K562 (cell line): ENCODE measurements around the gene FUNDC2. TPM values are rescaled to one million over a fixed set of nuclear protein-coding genes. Genes with fewer than 3 reads are reported as not detected.

ENCODE experiments used
- DMBX1 ChIP-seq: fragments of 250-450 bp; sonication (Bioruptor Pico); IDR thresholded peaks from 2 replicates; pipeline ENCODE4 v1.8.0; 2022; ENCODE audit warnings: inconsistent platforms, mild to moderate bottlenecking, moderate library complexity, borderline replicate concordance
- ELF4 ChIP-seq: fragments of 450-650 bp; formaldehyde crosslinking; IDR thresholded peaks from 2 replicates; pipeline ENCODE4 v1.4.0; 2022; ENCODE audit warnings: missing genetic modification characterization
- FOXK2 ChIP-seq, 2 experiments: fragments of 450-650 bp; IDR thresholded peaks in 1 of 2; conservative IDR thresholded peaks in 1 of 2; 2 replicates each; pipeline ENCODE4 v1.6.1; 2016; ENCODE audit warnings: low read depth in 2 of 2, mild to moderate bottlenecking in 1 of 2
- FUS ChIP-seq: fragments of 200-400 bp; formaldehyde crosslinking; optimal IDR thresholded peaks from 2 replicates; pipeline ENCODE3; 2017; ENCODE audit warnings: low read depth, low read length
- ILF3 ChIP-seq: fragments of 450-650 bp; IDR thresholded peaks from 2 replicates; pipeline ENCODE4 v1.6.1; 2018; ENCODE audit warnings: antibody characterized with exemption, mild to moderate bottlenecking, moderate library complexity, borderline replicate concordance
- PHB2 ChIP-seq: fragments of 450-650 bp; IDR thresholded peaks from 2 replicates; pipeline ENCODE4 v1.6.1; 2017; ENCODE audit warnings: low read depth
- RBM14 ChIP-seq: fragments of 200-400 bp; formaldehyde crosslinking; IDR thresholded peaks from 2 replicates; pipeline ENCODE4 v1.6.1; 2018; ENCODE audit warnings: low read depth, mild to moderate bottlenecking, low read length, moderate library complexity, borderline replicate concordance; ENCODE audit not compliant: insufficient read depth
- RFX7 ChIP-seq: fragments of 250-450 bp; sonication (Bioruptor Pico); IDR thresholded peaks from 2 replicates; pipeline ENCODE4 v1.5.1; 2021; ENCODE audit warnings: mild to moderate bottlenecking
- SMAD4 ChIP-seq: fragments of 250-450 bp; sonication (Bioruptor Pico); conservative IDR thresholded peaks from 2 replicates; pipeline ENCODE4 v1.8.0; 2021; ENCODE audit warnings: inconsistent platforms, mild to moderate bottlenecking, moderate library complexity
- TBP ChIP-seq: optimal IDR thresholded peaks from 2 replicates; pipeline ENCODE3; 2011; ENCODE audit warnings: low read depth, low read length, improper control_type of control experiment
- TGIF2 ChIP-seq: sonication (generic); formaldehyde crosslinking; IDR thresholded peaks from 2 replicates; pipeline ENCODE4 v1.8.1; 2022; ENCODE audit warnings: mild to moderate bottlenecking, missing genetic modification reagents, moderate library complexity
- YY1 ChIP-seq, 3 experiments: IDR thresholded peaks; 2 replicates each; pipeline ENCODE4 v1.6.1; 2011; ENCODE audit warnings: low read length in 2 of 3, mild to moderate bottlenecking in 2 of 3, moderate library complexity in 2 of 3, borderline replicate concordance in 1 of 3, control low read depth in 1 of 3, low read depth in 1 of 3; ENCODE audit not compliant: insufficient read depth in 3 of 3, insufficient replicate concordance in 2 of 3, control insufficient read depth in 1 of 3, insufficient read length in 1 of 3; ENCODE audit errors: extremely low read depth in 1 of 3
- ZNF644 ChIP-seq: fragments of 200-800 bp; sonication (Bioruptor generic); IDR thresholded peaks from 2 replicates; pipeline ENCODE4 v1.6.1; 2016; ENCODE audit warnings: low read depth, missing genetic modification characterization, missing compliant biosample characterization
- polyA plus RNA-seq, 8 experiments: library from polyadenylated mRNA; depleted of rRNA in 4 of 8; stranded (reverse) in 5 of 8; unstranded in 3 of 8; fragments of >200 nt; fragmentation: Nextera tagmentation in 2 of 8; fragmentation: Illumina TruSeq in 1 of 8; extraction: Ambion mirVana in 2 of 8; extraction: Trizol in 1 of 8; gene quantifications; 2 replicates each; pipeline versions ENCODE4 v1.2.1 to v1.2.3, GENCODE V29; 2011 to 2014; ENCODE audit warnings: inconsistent platforms in 1 of 8, missing spikeins in 1 of 8
- total RNA-seq, 7 experiments: library from RNA; depleted of rRNA in 6 of 7; stranded (reverse); fragments of >200 nt in 6 of 7; fragmentation: Illumina TruSeq in 2 of 7; extraction: Trizol in 2 of 7; gene quantifications; 2 replicates each; pipeline versions ENCODE4 v1.2.1 to v1.2.3, GENCODE V29; 2011 to 2021; ENCODE audit warnings: low replicate concordance in 1 of 7
- TF ChIP-seq, protein P1 (sequence below): sonication (generic); formaldehyde crosslinking; IDR thresholded peaks from 2 replicates; pipeline ENCODE4 v1.8.1; 2023; ENCODE audit warnings: missing genetic modification reagents, mild to moderate bottlenecking, borderline replicate concordance
- TF ChIP-seq, protein P2 (sequence below): fragments of 450-650 bp; IDR thresholded peaks from 2 replicates; pipeline ENCODE4 v1.7.0; 2016; ENCODE audit warnings: borderline replicate concordance
- TF ChIP-seq, protein P3 (sequence below): fragments of 250-450 bp; sonication (Bioruptor Pico); IDR thresholded peaks from 2 replicates; pipeline ENCODE4 v1.8.0; 2021; ENCODE audit warnings: mild to moderate bottlenecking, moderate library complexity
- TF ChIP-seq, protein P4 (sequence below): fragments of 450-650 bp; IDR thresholded peaks from 2 replicates; pipeline ENCODE4 v1.6.1; 2016

FUNDC2 gene
- total and polyA plus RNA-seq, 9 of the 15 experiments (the other 6 are each of a cell fraction or from before 2014, with no cell fraction given) = 50.6 to 235 (median 123) TPM

DNA sequence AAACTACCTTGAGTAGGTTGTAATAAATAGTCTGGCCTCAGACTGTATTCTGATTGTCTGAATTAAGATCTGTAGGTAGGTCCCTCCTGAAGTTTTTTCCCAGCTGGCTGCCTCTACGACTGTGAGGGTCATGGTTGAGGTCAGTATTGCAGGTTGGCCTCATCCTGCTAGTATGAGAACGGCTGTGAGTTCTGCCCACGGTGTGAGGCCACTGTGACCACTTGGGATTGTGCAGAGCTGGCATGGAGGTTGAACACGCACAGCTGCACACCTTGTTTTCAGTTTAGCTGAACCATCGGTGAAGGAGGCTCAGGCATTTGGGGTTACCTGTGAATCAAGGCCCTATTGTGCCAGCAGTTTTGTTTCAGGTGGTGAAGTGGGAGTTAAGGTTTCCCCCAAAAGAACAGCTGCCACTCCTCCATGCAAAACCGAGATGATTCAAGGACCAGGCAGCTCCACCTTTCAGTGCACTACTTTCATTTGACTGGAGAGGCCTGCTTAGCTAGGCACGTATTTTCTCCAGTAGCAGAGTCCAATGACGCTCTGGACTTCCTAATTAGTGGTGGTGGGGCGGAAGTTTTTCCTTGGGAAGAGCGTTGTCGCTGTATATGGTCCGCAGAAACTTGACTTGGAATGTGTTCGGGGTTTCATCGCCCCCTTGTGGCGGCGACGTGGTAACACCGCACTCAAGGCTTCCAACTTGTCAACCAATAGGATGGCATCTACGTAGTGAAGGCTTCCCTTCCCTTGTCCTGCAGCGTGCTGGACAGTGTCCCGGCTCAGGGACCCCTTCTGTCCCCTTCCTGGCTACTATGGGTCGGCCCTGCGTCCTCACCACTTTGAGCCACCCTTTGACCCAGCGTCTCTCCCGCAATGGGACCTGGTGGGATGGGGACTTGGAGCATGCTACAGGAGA, 30.5 kb downstream of the FUNDC2 start (continued):
- TF ChIP-seq, protein P1, sequence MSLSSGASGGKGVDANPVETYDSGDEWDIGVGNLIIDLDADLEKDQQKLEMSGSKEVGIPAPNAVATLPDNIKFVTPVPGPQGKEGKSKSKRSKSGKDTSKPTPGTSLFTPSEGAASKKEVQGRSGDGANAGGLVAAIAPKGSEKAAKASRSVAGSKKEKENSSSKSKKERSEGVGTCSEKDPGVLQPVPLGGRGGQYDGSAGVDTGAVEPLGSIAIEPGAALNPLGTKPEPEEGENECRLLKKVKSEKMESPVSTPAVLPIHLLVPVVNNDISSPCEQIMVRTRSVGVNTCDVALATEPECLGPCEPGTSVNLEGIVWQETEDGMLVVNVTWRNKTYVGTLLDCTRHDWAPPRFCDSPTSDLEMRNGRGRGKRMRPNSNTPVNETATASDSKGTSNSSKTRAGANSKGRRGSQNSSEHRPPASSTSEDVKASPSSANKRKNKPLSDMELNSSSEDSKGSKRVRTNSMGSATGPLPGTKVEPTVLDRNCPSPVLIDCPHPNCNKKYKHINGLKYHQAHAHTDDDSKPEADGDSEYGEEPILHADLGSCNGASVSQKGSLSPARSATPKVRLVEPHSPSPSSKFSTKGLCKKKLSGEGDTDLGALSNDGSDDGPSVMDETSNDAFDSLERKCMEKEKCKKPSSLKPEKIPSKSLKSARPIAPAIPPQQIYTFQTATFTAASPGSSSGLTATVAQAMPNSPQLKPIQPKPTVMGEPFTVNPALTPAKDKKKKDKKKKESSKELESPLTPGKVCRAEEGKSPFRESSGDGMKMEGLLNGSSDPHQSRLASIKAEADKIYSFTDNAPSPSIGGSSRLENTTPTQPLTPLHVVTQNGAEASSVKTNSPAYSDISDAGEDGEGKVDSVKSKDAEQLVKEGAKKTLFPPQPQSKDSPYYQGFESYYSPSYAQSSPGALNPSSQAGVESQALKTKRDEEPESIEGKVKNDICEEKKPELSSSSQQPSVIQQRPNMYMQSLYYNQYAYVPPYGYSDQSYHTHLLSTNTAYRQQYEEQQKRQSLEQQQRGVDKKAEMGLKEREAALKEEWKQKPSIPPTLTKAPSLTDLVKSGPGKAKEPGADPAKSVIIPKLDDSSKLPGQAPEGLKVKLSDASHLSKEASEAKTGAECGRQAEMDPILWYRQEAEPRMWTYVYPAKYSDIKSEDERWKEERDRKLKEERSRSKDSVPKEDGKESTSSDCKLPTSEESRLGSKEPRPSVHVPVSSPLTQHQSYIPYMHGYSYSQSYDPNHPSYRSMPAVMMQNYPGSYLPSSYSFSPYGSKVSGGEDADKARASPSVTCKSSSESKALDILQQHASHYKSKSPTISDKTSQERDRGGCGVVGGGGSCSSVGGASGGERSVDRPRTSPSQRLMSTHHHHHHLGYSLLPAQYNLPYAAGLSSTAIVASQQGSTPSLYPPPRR (CRISPR knock-in tag) = no peak
- TF ChIP-seq, protein P2, sequence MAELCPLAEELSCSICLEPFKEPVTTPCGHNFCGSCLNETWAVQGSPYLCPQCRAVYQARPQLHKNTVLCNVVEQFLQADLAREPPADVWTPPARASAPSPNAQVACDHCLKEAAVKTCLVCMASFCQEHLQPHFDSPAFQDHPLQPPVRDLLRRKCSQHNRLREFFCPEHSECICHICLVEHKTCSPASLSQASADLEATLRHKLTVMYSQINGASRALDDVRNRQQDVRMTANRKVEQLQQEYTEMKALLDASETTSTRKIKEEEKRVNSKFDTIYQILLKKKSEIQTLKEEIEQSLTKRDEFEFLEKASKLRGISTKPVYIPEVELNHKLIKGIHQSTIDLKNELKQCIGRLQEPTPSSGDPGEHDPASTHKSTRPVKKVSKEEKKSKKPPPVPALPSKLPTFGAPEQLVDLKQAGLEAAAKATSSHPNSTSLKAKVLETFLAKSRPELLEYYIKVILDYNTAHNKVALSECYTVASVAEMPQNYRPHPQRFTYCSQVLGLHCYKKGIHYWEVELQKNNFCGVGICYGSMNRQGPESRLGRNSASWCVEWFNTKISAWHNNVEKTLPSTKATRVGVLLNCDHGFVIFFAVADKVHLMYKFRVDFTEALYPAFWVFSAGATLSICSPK = no peak
- TF ChIP-seq RBM14 (no peak), DMBX1 (CRISPR knock-in tag) (no peak), FOXK2 (conservative IDR thresholded peaks at IDR 0.05 in 1 of 2, IDR thresholded peaks at IDR 0.05 in 1 of 2; ENCODE audit: low read depth in 2 of 2) (0 out of 4 replicates have a peak, but pooled peaks of 1 of the 2 experiments have one; percentile 14), FUS (no peak), ELF4 (no peak), SMAD4 (CRISPR knock-in tag) (no peak), ILF3 (no peak), PHB2 (no peak), TBP (no peak), TGIF2 (CRISPR knock-in tag) (no peak), YY1 (IDR thresholded peaks at IDR 0.05; ENCODE audit: borderline replicate concordance in 1 of 3, control insufficient read depth in 1 of 3, extremely low read depth in 1 of 3, insufficient read depth in 3 of 3, insufficient read length in 1 of 3, insufficient replicate concordance in 2 of 3, low read depth in 1 of 3, low read length in 2 of 3) (no peak), ZNF644 (tag) (no peak), RFX7 (CRISPR knock-in tag) (no peak)
- TF ChIP-seq, protein P3, sequence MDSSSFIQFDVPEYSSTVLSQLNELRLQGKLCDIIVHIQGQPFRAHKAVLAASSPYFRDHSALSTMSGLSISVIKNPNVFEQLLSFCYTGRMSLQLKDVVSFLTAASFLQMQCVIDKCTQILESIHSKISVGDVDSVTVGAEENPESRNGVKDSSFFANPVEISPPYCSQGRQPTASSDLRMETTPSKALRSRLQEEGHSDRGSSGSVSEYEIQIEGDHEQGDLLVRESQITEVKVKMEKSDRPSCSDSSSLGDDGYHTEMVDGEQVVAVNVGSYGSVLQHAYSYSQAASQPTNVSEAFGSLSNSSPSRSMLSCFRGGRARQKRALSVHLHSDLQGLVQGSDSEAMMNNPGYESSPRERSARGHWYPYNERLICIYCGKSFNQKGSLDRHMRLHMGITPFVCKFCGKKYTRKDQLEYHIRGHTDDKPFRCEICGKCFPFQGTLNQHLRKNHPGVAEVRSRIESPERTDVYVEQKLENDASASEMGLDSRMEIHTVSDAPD (CRISPR knock-in tag) = no peak
- TF ChIP-seq, protein P4, sequence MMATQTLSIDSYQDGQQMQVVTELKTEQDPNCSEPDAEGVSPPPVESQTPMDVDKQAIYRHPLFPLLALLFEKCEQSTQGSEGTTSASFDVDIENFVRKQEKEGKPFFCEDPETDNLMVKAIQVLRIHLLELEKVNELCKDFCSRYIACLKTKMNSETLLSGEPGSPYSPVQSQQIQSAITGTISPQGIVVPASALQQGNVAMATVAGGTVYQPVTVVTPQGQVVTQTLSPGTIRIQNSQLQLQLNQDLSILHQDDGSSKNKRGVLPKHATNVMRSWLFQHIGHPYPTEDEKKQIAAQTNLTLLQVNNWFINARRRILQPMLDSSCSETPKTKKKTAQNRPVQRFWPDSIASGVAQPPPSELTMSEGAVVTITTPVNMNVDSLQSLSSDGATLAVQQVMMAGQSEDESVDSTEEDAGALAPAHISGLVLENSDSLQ = no peak
